Tongue (tissue), 3 donors: ENCODE results near the gene DNAJC30. TPM values are rescaled to one million over a fixed set of nuclear protein-coding genes. Genes with fewer than 3 reads are reported as not detected.

Experiments used
- DNase-seq: peaks from one replicate; pipeline ENCODE4 v3.0.0-alpha.2; 2015
- small RNA-seq: library from RNA; depleted of rRNA; stranded (forward); fragments of <200 nt; gene quantifications from one replicate; pipeline ENCODE3, GENCODE V24; 2014; ENCODE audit warnings: low replicate concordance
- total RNA-seq: library from RNA; depleted of rRNA; stranded (reverse); fragments of >200 nt; gene quantifications from one replicate; pipeline ENCODE4 v1.2.3, GENCODE V29; 2014

DNAJC30 gene
- total RNA-seq, 1 donor from 2014 or later, result 1.7 TPM

DNA sequence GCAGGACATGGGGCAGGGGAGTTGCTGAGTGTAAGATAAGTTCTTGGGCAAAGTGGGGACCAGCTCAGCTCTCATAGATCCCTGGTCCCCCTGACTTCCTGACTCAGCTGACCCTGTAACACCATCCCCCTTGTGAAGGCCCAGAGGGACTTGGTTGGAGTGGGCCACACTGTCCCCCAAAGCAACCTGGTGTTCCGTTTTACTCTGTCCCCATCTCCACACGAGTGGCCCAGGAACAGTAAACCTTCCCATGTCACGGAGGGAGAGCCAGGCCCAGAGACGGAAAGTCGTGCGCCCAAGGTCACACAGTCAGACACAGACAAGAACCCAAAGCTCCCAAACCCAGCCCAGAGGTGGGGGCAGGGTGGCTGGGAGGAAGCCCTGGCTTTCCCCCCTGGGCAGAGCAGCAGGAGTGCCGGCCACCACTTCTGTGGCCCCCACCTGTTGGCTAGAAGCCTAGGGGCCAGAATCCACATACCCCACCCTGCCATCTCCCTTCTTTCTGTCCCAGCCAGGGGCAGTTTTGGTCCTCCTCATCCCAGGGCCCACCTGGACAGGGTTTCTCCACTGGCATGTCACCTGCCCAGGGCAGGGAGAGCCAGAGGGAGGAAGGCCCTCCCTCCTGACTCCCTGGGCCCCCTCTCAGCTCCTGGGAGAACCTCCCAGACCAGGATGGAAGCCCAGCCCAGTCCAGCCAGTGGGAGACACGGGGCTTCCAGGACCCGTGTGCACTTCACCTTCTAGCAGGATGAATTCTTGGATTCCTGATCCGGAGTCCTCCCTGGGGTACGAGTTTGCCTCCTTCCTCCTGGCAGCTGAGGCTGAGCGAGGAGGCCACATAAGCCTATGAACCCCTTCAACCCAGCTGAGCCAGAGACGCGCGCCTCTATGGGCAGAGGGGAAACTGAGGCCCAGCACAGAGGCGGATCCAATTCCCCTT, 36.2 kb downstream of the DNAJC30 start:
- no peak for DNase-seq

GRCh38 chr7:73645643-73646174, 37.5 kb downstream of the DNAJC30 start:
- no peak for DNase-seq

GRCh38 chr7:73644688-73645286, 38.5 kb downstream of the DNAJC30 start:
- DNase-seq, result no peak

- no peak for DNase-seq
Observed at GRCh38 chr7:73642834-73643233, 40.4 kb downstream of the DNAJC30 start.

GRCh38 chr7:73638911-73639310, 44.3 kb downstream of the DNAJC30 start:
- no peak for DNase-seq

- no peak for DNase-seq
Observed at GRCh38 chr7:73635428-73636200, 47.6 kb downstream of the DNAJC30 start.

- DNase-seq, result no peak
Observed at GRCh38 chr7:73633844-73634243, 49.4 kb downstream of the DNAJC30 start.

DNA sequence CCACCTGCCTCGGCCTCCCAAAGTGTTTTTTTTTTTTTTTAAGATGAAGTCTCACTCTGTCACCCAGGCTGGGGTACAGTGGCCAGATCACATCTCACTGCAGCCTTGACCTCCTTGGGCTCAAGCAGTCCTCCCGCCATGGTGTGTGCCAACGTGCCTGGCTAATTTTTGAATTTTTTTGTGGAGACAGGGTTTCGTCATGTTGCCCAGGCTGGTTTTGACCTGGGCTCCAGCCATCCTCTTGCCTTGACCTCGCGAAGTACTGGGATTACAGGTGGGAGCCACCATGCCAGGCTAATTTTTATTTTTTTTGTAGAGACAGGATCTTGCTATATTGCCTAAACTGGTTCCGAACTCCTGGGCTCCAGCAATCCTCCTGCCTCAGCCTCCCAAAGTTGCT, 49.9 kb downstream of the DNAJC30 start:
- no peak for DNase-seq

GRCh38 chr7:73631558-73631957, 51.7 kb downstream of the DNAJC30 start:
- no peak for DNase-seq

Small RNAs within 50 kb of the gene (small RNA-seq; reads per million reads assigned to genes)
- gene MIR4284 (not detected), gene RN7SL265P (not detected)

Other genes starting within 250 kb of the DNAJC30 start
- 9.3 TPM for gene FZD9, start 249.7 kb downstream of the DNAJC30 start, total RNA-seq
- 59.1 TPM for gene BAZ1B, start 161.2 kb downstream of the DNAJC30 start, total RNA-seq
- 11.8 TPM for gene BCL7B, start 125.8 kb downstream of the DNAJC30 start, total RNA-seq
- gene TBL2, start 104.9 kb downstream of the DNAJC30 start, total RNA-seq, result 49.1 TPM
- 3.4 TPM for gene MLXIPL, start 58.9 kb downstream of the DNAJC30 start, total RNA-seq
- 4.2 TPM for gene VPS37D, start 15.6 kb downstream of the DNAJC30 start, total RNA-seq
- 30.1 TPM for gene BUD23, start 144 bp upstream of the DNAJC30 start, total RNA-seq
- gene STX1A, start 36.2 kb upstream of the DNAJC30 start, total RNA-seq, result 9.7 TPM
- gene ABHD11, start 55.3 kb upstream of the DNAJC30 start, total RNA-seq, result 19.9 TPM
- gene CLDN3, start 86.8 kb upstream of the DNAJC30 start, total RNA-seq, result 9.9 TPM
- gene CLDN4, start 147.5 kb upstream of the DNAJC30 start, total RNA-seq, result 24.3 TPM
- gene METTL27, start 159.1 kb upstream of the DNAJC30 start, total RNA-seq, result 3.6 TPM
- not detected for gene TMEM270, start 177.7 kb upstream of the DNAJC30 start, total RNA-seq